Cerebellar nuclear complex (tissue), 1 donor: ENCODE data around the gene SHROOM2.

Source experiments
- DNase-seq, 2 experiments: peaks; one replicate each; lab custom pipeline; 2025; lab: John Stamatoyannopoulos, UW

The SHROOM2 gene

DNA sequence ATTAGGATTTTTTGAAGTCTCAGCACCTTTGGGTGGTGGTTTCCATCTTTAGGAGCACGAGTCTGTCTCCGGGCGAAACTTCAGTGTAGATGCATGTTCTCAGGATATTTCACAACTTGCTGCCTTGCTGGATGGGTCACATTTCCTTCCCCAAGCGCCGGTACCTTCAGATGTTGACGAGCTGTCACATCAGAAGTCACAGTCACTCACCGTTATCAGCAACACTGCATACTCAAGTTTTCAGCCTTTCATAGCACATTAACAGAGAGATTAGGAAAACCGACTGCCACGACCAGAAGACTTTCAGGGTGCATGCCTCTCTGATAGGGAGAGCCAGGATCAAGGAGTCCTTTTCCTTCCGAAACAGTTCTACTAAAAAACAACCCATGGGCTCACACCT is 77.8 kb downstream of the SHROOM2 start:
- no peak for DNase-seq

DNA sequence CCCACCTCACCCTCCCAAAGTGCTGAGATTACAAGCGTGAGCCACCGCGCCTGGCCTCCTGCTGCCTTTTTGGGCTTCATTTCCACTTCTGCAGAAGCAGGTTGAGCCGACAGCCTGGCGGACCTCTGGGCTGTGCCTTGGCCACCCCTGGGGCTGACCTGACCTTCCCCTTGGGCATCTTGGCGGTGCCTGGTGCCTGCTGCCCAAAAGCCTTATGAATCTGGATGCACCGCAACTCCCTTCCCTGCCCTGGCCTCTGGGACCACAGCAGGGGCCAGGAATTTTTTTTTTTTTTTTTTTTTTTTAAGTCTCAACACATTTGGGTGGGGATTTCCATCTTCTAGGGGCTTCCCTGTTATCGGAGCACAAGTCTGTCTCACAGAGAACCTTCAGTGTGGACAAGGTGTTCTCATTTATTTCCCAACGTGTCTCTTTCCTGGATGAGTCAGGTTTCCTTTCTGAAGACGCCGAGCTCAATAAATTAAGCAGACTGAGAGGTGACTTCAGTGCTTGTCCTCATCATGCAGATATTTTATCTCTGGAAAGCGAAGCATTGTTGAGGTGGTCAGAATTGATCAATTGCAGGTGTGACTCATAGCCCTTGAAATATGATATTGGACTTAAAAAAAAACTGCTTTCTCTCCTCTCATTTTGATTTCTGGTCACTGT is 79.7 kb downstream of the SHROOM2 start:
- no peak for DNase-seq

DNA sequence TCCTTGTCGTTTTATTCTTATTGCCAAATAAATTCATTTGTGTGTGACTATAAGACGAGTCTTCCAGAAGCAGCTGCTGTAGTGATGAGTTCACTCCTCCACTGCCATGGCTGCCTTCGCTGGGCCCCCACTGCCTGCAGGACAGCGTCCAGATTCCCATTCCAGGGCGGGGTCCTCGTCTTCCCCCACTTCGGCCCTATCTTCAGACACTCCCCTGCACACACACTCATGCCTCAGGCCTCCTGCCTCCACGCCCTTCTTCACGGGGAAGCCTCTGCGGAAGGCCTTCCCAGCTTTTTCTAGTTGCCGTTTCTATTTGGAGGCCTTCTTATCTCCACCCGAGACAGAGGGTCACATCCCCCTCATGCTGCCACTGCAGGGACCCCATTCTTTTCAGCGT is 80.4 kb downstream of the SHROOM2 start:
- DNase-seq: no peak

DNA sequence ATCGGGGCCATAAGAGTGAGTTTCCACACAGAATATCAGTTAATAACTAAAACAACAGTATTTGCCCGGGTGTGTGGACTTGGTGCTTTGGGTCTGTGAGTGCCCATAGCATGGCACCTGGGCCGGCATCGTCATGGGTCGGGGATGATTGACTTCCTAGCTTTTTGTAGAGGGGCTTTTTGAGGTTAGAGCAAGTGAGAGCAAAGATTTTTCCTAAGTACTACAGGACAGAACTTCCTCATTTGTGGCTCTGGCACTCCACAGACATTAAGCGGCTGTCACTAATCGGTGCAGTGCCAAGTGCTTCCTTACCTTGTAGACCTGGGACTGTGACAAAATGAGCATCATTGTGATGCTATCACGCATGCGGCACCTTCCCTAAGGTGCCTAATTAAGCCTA is 81.0 kb downstream of the SHROOM2 start:
- DNase-seq: no peak

DNA sequence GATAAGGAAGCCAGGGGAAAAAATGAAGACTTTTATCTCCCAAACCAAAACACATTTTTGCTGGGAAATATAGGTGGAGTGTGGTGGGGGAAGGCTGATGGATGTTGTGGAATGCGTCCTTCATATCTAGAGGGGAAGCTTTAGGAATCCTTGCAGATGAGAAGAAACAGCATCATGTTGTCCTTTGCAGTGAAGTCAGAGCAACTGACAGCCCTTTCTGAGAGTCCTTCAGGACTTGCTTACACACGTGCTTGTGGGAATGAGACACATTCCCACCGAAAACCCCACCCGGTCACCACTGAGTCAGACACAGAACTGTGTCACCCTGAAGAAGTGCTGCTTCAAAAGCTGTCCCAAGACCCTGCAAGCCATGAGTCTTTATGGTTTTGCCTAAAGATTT is 81.5 kb downstream of the SHROOM2 start:
- no peak for DNase-seq

DNA sequence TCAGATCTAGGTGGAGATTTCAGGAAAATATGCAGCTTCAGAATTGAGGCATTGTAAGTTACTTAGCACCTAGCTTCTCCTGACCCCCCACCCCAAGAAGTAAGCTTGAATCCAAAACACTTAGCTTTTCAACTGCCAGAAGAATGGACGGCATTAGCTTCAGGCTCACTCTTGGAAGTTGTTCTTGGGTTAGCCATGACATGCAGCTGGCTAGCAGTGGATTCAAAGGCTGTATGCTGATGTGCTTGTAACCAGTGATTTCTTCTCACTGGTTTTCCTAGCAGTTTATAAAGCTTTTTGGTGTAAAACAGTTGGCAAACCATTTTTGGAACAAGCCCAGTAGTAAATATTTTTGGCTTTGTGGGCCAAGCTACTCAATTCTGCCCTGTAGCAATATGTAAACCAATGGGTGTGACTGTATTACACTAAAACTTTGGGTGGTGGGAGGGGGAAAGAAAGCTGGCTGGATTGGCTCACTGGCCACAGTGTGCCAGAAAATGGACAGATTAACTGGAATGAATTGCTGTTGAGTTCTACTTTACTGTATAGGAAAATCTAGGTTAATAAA is 85.6 kb downstream of the SHROOM2 start:
- DNase-seq: no peak

DNA sequence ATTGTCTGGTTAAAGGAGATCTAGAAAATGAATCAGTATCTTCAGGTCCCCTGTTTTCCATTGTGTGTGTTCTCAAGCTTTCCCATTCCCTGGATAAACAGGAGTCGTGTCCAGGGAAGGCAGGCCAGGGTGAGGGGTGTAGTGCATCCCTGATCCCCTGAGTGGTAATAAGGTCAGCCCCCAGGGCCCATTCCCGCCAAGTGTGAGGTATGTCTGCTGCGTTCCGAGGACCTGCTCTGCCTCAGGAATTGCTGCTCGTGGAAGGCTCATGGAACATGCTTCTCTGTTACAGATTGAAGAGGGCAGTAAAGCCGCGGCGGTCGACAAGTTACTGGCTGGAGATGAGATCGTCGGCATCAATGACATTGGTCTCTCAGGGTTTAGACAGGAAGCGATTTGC is 87.1 kb downstream of the SHROOM2 start:
- DNase-seq: no peak

DNA sequence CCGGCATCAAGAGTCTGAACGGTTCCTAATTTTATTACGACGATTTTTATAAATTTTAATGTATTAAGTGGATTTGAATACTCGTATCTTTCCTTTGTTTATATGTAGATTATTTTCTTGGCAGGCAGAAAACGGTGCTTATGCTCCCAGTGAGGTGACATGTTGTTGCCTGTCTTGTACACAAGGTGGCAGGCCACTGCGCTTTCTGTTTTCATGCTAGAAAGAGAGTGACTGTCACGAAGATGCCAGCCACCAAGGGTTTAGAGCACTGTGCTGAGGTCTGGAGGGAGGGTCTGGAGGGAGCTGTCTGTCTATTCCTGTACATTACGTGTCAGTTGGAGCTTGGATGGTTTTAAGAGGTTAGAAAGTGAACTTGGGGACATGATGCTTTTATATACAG is 87.7 kb downstream of the SHROOM2 start:
- DNase-seq: no peak

DNA sequence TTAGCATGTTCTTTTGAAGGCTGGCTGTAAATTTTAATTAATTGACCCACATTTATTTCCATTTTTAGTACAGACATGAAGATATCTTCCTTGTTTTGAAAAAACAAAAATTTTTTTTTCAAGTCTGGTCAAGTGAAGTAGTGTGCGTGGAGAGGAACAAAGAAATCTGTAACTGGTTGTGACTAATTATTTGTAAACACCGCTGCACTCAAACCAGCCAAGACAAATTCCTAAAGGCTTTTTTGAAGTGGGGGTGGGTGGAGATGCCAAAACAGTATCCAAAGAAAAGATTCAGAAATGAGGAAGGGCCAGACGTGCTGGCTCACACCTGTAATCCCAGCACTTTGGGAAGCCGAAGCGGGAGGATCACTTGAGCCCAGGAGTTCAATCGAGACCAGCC is 88.3 kb downstream of the SHROOM2 start:
- no peak for DNase-seq

DNA sequence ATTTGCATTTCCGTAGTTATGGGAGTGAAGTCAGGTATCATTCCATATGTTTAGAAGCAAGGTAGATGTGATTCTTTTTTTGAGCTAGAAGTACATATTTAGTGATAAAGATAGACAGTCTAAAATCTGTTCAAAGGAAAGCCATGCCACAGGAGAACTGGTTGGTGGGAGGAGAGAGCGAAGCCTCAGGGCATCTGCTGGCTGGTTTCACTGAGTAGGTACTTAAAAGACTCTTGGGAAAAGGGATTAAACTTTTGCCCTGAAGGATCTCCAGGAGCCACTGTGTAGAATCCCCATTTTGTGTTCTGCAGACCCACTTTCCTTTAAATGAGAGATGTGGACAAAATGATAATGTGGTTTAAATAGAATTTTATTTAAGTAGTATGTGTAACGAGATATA is 89.6 kb downstream of the SHROOM2 start:
- no peak for DNase-seq

DNA sequence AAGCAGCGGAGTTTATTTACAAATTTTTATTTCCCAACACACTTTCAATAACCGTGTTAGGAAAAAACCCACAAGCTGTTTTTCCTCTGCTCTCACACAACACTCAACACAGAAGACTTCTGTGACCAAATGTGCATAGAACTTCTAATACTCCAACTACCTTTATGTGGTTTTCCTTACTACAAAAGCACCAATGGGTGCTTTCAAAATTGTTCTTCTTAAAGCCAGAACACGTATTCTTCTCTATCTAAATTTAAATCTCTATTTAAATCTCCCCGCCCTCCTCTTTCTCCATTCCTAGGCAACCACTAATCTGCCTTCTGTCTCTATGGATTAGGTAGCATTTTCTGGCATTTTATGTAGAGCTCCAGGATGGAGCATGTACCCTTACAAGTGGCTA is 90.0 kb downstream of the SHROOM2 start:
- no peak for DNase-seq

DNA sequence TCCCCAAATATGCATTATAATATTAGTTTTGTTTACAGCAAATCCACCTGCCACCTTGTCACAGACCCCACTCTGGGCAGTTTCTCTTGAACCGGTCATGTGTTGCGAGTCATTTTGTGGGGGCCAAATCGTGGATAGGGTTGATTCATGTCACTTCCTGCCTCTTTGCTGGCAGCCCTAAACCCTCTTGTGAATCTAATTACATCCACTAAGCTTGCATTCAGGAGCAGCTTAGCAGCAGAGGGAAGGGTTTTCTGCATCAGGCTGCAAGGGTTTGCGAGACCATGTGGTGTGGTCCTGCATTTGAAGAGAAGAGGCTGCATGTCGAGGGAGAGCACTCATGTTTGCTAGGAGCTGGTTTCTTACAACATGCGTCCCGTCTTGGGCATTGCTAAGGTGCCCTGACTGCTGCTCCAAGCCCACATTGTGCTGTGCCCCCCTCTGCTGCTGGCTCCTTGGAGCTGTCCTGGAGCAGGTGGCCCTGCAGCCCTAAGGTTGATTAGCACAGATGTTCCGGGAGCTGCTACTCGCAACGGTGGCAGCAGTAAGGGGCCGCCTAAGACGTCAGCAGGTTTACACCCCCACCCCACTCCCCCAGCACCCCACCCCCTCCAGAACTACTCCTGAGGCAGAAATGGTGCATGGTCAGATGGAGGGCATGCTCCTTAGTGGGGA is 92.1 kb downstream of the SHROOM2 start:
- DNase-seq: no peak

DNA sequence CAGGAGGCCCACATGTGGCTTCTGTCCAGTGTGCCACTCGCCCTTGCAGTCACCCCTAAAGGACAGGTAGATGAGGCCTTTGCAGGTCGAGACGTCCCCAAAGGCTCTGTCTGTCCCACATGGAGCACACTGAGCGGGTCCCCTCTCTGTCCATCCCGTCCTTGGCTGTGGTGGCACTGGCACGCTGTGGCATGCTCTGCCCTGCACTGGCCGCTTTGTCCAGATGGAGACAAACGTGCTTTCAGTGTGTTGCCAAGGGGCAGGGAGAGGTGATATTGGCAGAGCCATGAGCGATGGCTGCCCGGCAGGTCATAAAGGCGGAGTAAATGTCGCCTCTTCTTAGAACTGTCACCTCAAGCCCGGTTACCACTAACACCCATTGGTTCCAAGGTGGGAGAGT is 94.0 kb downstream of the SHROOM2 start:
- DNase-seq: no peak

DNA sequence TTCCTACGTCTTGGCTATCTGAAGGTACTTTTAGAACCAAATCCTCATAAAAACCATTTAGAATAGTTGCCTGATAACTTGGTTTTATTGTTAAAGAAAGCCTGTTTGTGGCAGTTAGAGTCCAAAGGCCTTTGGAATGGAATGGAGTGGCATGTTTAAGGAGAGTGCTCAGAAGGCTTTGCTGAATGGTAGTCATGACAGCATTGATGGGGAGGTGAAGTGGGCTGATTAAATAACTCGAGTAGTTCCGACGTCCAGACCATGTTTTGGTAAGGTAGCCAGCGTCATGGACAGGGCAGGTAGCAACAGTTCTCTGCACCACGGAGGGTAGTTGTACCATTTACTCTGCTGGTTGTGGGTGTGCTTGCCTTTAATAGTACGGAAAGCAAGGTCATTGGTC is 94.6 kb downstream of the SHROOM2 start:
- no peak for DNase-seq

DNA sequence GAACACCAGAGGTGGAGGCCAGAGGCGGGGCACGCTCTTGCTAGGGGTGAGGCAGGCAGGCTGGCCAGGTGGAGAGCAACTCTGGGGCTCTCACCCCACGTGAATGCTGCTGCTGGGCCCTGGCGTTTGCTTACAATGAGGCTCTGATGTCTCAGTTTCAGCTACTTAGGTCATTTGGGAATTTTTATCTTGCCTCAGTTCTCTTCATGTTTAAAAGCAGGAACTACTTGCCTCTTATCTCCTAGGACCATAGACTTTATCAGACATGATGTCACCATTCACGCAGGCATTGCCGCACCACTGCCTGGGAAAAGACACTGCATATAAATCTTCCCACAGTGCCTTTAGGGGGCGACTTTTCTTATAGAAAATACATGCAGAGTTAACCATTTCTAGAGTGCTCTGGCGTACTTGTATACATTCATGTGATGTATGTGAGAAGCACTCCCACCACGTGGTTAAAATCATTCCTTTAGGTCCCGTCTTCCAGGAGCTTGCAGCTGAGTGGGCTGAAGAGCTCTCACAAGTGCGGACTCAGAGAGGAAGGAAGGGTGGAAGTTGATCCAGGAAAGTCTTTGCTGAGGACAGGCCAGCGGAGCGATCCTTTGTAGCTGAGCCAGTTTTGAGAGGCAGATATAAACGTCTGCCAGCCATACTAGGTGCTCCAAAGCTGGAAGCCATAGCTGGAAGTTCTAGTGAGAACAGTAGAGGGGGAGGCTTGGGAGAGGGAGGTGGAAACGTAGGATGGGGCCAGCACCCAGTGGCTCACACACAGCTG is 96.6 kb downstream of the SHROOM2 start:
- no peak for DNase-seq

DNA sequence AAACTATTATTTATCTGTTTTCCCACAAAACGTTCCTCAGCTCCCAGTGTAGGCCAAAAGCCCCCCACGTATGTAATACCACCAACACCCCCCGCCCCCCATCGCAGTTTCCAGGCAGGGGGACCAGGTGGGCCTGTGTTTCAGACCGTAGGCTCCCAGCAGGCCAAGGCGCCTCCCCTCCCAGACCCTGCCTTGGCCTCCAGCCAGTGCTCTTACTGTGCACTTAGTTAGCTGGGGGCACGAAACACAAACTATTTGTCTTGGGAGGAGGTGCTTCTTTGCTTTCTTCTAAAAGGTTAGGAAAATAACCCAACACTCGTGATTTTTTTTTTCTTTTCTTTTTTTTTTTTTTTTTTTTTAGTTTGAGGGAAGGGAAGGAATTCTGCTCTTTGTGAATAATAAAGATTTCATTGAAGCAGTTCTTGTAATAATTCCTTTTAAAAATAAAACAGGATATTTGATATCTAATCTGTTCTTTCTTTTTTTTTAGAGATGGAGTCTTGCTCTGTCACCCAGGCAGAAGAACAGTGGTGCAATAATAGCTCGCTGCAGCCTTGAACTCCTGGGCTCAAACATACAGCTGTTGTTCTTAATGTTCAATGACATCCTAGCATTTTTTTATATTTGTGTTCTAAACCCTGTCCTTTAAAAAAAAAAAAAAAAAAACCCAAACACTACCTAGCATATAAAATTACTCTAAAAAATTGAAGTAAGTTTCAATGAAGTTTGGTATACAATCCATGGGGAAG is 98.0 kb downstream of the SHROOM2 start:
- DNase-seq: no peak

DNA sequence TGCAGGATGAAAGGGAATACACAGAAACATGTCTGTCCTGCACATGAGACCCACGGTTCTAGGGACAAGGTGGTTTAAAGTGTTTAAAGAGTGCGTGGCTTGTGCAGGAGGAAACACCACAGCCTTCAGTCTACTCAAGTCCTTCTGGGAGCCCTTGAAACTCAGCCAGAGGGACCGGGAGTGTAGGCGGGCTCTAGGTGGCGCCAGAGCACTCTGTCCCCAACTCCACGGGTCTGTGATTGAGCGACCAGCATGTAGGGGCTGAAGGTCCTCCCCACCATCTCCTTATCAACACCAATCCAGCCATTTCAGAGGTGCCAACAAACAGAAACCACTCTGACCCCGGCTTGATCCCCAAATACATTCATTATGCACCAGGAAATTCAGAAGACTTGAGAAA is 98.9 kb downstream of the SHROOM2 start:
- DNase-seq: no peak

DNA sequence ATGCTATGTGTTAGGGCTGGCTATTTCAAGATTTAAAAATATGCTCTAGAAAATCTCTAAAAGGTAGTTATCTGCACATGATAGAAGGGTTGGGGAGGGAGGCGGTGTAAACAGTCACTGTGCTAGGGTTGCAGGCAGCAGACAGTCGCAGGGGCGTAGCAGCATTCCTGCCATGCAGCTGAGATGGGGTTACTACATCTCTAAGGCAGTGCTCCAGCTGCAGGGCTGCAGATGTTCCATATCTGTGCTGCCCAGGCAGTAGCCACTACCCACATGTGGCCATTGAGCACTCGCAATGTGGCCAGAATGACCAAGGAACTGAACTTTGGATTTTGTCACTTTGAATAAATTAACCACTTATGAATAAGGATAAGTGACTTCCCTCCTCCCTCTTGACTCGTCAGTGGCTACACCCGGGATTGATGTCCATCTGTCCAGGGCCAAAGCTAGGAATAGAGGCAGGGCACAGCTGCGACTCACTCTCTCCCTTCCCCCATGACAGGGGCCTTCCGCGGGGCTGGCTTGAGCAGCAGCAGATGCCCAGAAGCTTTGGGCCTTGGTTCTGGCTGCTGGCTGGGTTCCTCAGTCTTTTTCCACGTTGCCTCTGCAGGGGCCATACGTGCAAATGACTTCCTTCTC is 101.5 kb downstream of the SHROOM2 start:
- DNase-seq: no peak

DNA sequence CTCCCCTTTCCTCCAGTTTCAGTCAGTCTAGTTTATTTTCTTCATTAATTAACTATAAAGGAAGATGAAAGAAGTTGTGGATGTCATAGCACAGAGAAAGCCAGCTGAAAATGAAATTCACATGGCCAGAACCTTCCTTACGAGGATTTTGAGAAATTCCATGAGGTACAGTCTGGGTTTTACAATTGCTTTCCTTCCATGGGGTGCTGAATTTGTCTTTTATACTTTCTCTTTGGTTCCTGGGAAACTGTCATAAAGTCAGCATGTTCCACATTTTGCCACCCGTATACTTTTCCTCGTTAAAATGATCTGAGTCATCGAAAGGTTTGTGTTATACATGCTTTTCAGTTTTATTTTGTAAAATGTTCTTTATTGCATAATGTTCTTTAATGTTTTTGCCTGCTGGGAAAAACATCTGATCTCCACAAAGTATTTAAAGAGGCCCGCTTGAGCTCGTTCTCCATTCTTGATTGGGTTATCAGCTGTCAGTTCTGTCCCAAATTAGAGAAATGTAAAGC is 102.8 kb downstream of the SHROOM2 start:
- DNase-seq: no peak

DNA sequence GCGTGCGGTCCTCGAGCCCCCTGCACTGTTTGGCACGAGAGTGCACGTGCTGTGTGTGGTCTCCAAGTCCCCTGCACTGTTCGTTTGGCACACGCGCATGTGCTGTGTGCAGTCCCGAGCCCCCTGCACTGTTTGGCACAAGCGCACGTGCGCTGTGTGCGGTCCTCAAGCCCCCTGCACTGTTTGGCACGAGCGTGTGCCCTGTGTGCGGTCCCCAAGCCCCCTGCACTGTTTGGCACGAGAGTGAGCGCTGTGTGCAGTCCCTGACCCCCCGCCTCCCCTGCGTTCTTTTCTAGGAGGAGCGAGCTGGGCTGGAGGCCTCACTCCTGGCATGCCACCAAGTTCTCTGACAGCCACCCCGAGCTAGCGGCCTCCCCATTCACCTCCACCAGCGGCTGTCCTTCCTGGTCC is 104.5 kb downstream of the SHROOM2 start:
- DNase-seq: no peak

DNA sequence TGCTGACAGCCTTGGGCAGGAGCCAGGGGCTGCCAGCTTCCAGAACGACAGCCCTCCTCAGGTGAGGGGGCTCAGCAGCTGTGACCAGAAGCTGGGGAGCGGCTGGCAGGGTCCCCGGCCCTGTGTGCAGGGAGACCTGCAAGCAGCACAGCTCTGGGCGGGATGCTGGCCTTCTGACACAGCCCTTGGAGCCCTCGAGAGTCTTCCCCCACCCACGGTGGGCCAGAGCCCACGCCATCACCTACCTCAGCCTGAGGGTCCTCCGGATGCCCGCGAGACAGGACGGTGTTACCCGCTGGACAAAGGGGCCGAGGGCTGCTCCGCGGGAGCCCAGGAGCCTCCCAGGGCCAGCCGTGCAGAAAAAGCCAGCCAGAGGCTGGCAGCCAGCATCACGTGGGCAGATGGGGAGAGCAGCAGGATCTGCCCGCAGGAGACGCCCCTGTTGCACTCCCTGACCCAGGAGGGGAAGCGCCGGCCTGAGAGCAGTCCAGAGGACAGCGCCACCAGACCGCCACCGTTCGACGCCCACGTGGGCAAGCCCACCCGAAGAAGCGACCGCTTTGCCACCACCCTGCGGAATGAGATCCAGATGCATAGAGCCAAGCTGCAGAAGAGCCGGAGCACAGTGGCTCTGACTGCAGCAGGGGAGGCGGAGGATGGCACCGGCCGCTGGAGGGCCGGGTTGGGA is 109.1 kb downstream of the SHROOM2 start:
- no peak for DNase-seq
